Renal cortical epithelial cell (primary cell): ENCODE measurements around the gene CNTNAP2. TPM values are rescaled to one million over a fixed set of nuclear protein-coding genes. Genes with fewer than 3 reads are reported as not detected.

Experiments
- DNase-seq: peaks from one replicate; pipeline ENCODE4 v3.0.0-alpha.2; 2011; ENCODE audit warnings: low read depth
- total RNA-seq: library from RNA; depleted of rRNA; stranded (reverse); fragments of >200 nt; gene quantifications from 2 replicates; pipeline ENCODE4 v1.2.3, GENCODE V29; 2014

The CNTNAP2 gene
- total RNA-seq, 1 donor from 2014 or later = 0.25 TPM

DNA sequence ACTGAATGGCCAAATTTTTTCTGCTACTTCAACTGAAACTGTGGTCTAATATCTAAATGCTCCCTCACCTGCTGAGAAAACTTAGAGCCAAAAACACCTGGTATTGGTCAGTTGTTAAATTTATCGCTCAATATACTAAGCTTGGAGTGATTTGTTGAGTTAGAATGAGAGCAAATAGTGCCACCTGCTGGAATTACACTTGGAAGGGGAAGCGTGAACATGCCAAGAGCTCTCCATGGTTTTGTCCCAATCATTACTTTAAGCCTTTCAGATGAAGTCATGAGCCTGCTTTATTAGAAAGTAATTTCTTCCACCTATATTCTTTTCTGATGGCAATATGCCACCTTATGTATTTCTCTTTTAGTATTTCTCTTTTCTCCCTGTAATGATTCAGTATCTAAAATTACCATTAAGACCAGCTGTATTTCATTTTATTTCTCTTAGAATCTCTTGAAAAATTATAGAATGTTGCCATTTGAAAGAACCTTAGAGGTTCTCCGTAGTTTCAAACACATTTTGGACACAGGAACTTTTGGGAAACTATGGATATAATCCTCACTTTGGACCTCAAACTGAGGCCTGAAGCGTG lies 2026.2 kb downstream of the CNTNAP2 start:
- DNase-seq = peak; percentile 50

DNA sequence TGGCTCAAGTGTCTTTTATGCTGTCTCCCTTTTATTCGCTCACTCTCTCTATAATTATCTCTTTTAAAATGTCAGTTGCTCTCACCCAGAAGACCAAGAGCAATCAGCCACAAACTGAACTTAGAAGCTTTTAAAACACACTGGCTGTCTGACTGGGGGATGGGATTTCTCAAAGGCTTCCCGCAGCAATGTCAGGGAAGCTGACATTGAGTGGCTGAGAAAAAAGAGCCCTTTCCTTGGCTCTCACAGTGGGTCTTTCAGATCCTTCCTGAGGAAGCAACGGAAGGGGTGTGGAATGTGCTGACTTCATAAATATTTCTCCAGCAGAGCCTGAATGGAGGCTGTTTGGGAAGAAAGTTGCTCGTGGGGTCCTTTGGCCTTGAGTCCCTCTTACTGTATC lies 2028.2 kb downstream of the CNTNAP2 start:
- no peak for DNase-seq

DNA sequence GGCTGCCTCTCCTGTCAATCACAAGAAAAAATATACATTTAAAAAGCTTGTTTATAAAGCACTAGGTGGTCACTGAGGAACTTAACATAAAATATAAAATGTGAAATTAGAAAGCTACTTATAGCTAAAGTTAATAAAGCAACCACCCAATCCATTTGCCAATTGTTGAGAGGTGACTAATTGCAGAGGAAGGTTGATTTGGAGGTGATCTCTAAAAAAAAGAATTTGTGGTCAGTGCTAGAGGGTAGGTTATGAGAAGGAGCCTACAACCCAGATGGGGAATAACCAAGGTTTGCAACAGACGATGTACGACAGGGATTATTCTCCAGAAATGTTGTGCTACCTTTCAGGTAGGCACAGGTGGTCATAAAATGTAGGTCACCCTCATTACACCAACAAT lies 2029.7 kb downstream of the CNTNAP2 start:
- peak; percentile 48 for DNase-seq

DNA sequence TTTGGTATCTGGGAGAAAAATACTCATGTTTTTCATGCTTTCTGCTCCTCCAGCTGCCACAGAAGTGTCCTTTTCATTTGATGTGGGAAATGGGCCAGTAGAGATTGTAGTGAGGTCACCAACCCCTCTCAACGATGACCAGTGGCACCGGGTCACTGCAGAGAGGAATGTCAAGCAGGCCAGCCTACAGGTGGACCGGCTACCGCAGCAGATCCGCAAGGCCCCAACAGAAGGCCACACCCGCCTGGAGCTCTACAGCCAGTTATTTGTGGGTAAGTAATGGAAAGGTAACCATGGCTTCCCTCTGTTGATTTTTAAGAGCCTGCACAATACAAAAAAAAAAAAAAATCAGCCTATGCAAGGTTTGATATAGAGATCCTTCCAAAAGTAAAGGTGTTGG lies 2030.8 kb downstream of the CNTNAP2 start:
- no peak for DNase-seq

DNA sequence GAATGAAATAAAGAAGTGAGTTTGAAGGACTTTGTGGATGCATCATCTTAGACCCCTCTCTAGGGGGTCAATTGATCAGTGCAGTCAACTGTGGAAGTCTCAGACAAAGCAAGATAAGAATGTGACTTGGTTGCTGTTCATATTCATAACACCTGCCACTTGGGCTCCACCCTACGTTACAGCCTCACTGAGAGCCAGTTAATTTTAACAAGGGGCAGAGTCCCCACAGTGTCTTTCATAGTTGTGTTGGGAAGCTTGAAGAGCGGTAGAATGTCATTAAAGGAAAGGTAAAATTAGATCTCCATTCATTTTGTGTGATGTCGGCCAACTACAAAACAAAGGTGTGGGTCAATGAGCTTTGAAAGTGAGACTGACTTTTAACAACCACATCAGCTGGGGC lies 2031.9 kb downstream of the CNTNAP2 start:
- no peak for DNase-seq

DNA sequence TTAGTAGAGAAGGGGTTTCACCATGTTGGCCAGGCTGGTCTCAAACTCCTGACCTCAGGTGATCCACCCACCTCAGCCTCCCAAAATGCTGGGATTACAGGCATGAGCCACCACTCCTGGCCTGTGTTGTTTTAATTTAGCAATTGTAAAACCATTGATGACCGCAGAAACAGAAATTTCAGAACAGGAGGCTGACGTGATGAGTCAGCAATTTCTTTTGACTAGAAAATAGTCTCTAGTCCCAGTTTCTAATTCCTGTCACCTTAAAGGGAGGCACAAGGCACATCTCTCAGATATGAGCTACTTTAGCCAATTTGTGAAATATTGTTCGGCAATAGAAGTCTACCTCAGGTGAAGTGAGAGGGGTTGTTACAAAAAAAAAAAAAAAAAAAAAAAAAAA lies 2033.1 kb downstream of the CNTNAP2 start:
- DNase-seq = no peak

DNA sequence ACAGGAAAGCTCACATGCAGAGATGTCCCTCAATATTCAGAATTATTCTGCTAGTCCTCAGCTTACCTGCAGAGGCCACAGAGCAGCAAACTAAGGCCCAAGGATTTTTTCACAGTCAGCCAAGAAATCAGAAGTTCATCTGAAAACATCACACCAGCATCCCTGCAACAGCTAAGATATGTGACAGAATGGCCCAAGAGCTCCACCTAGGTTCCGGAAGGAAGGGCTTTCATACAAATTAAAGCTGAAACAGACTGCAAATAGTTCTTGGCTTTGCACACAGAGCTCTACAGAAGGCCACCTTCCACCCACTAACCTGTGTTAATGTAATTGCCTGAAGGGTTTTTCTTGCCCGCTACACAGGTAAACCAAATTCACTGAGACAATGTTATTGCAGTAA lies 2035.2 kb downstream of the CNTNAP2 start:
- no peak for DNase-seq

DNA sequence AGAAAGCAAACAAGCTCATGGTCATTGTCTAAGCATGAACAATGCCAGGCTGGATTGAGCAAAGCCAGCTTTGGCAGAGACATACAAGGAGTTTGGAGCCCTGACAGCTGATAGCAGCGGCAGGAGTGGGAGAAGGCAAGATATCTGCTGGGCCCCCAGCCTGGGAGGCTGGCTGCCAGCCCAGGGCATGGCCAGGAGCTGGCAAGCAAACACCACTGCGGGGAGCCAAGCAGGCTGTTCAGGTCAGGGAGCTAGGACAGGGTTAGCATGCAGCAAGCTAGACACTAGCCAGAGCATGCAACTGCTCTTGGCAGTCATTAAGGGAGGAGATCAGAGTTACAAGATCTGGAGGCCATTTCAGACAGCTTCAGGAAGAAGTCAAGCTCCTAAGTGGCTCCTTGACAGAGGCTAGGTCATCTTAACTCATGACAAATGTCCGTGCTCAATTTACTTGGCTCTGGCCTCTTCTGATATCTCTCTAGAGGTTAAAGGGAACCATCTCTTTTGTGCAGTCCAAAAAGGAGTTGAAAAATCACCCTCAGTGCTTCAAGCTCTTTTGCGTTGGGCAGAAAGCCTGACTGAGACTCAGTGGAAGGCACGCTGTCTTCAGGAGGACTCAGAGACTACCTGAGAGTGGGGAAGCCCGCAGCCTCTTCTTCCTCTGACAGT lies 2037.1 kb downstream of the CNTNAP2 start:
- DNase-seq = no peak

DNA sequence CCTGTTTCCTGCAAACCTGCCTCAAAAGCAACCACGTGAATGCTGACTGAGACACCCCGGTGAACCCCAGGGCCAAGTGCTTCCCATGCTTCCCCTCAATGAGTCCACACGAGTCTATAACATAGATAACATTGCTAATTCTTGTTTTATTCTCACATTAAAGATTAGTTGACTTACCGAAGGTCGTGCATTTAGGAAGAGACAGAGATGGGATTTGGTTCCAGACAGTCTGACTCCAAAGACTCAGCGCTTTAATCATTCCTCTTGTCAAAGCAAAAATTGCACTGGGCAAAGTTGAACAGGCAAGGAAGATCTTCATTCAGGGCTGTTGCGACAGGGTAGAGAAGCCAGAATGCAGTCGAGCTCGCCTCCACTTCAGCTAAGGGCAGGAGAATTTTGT lies 2038.4 kb downstream of the CNTNAP2 start:
- DNase-seq = no peak

DNA sequence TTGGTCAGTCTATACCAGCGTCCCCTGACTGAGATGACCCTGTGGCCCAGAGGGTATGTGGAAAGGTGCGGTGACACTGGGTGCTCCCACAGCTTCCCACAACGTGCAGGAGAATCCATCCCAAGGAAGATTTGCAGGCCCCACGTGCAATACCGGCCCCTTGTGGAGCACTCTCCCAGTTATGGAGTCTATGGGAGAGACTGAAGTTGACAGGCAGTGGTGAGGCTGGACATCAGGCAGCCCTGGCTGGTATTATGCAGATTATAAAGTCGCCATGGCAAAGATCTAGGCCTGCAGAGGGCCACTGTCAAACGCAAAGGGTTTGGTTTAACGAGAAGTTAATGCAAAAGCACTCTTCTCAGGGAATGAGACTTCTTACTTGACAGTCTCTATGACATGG lies 2039.2 kb downstream of the CNTNAP2 start:
- DNase-seq = no peak

DNA sequence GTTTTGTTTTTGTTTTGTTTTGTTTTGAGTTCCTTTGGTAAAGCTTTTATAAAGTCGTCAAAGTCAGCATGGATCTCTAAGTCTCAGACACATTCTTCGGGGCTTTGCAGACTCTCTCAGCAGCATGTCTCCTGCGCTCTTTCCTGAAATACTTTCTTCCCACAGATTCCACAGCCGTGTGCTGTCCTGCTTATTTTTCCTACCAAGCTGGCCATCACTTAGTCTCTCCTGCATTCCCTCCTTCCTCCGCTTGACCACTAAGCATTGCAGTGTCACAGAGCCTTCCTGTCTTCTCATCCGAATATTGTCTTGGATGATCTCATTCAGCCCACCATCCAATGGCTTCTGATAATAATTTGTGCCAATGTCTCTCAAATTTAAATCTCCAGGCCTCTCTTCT lies 2039.6 kb downstream of the CNTNAP2 start:
- no peak for DNase-seq

DNA sequence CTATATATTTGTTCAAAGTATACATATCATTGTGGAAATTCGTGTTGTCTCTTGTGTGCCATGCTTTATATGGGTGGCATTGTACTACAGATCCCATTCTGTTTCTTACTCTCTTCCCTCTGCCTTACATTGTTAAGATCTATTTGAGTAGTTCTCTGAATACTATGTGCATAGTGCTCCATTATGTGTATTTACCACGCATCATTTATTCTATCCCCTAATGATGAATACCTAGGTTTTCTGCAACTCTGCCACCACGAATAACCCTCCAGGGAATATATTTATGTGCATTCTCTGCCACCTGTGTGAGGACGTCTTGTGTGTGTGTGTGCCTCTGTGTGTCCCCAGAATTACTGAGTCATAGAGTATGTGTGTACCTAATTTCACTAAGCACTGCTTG lies 2042.7 kb downstream of the CNTNAP2 start:
- no peak for DNase-seq

DNA sequence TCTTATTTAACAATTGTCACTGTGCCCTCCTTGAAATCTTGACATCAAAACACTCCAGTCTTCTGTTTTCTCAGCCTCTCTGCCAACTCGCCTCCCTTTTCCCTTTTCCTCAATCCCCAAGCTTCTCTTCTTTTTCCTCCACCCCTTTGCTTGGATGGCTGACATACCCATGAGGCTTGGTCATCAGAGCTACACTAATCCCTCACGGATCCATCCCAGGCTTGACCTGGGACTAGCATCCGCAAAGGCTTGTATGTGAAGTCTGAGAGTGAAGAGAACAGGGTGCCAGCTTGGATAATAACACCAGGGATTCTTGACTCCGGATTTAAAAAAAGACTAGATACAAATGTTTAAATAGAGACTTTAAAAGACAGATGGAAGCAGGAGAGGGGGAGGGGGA lies 2045.2 kb downstream of the CNTNAP2 start:
- DNase-seq = no peak

DNA sequence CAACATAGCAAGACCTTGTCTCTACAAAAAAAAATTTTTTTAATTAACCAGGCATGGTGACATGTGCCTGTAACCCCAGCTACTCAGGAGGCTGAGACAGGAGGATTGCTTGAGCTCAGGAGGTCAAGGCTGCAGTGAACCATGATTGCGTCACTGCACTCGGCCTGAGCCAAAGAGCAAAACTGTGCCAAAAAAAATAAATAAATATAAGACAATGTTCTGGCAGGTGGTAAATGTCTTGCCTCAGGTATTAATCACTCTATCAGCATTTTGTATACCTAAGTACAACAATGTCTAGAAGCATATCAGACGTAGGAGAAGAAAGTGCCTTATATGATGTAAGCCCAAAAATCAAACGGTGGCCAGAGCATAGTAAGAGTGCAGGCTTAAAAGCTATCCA lies 2046.2 kb downstream of the CNTNAP2 start:
- DNase-seq = no peak

DNA sequence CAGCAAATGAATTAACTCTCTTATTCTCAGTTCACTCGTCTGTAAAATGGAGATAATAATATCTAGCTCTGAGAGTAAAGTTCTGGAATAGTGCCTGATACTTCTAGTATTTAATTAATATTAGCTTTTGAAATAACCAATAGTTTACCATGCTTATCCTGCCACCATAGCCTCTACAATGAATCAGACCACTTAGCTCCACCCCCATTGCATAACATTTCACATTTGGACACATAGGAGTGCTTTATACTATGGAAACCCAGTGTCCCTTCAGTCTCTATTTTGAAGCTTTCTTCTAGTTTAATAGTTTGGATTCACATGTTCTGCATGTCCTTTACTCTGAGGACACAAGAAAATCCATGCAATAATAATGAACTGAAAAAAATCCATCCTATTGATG lies 2046.6 kb downstream of the CNTNAP2 start:
- no peak for DNase-seq

DNA sequence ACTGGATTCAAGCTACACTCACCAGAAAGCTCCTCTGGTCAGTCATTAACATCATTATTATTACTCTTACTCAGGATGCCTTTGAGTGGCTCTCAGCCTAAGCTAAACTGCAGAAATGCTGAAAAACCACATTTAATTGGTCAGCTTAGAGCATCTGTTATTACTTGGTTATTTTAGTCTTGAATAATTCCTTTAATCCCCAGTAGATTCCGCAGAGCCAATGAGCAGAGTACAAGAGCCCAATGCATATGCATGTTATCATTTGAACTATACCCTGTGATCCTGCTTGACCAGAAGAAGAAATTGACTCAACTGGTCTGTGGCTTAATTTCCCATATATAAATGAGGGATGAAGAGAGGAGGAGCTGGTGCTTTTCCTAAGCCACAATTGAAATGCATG lies 2056.3 kb downstream of the CNTNAP2 start:
- no peak for DNase-seq

DNA sequence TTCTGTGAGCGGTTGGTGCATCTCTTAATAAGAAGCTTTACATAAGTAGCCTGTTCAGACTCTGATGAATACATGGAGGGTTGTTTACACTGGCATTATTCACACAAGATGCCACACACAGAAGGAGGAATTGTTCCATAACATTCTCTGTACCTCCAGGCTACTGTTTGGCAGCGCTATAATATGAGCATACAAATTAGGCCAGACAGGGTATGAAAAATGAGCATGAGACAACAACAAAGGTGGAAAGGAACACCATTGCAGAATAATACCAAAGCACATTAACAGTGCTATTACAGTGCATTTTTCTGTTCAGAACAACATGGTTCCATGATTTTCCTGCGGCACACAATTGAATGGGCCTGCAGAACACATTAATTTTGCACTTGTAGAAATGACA lies 2056.8 kb downstream of the CNTNAP2 start:
- DNase-seq = no peak

DNA sequence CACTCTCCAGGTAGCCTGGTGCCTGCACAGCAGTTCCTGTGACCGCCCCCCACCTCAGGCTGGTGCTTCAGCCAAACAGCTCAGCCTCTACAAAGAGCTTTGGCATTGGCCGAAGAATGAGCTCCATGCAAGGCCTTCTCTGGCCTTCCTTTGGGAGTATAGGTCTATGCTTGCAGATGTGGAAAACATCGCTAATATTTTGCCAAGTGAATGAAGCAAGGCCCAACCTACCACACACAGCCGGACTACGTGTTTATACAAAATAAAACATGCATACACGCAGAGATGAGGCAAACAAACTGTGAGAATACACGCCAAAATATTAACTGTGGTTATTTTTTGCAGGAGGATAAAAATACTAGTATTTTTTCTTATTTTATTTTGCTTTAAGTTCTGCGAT lies 2057.8 kb downstream of the CNTNAP2 start:
- no peak for DNase-seq

DNA sequence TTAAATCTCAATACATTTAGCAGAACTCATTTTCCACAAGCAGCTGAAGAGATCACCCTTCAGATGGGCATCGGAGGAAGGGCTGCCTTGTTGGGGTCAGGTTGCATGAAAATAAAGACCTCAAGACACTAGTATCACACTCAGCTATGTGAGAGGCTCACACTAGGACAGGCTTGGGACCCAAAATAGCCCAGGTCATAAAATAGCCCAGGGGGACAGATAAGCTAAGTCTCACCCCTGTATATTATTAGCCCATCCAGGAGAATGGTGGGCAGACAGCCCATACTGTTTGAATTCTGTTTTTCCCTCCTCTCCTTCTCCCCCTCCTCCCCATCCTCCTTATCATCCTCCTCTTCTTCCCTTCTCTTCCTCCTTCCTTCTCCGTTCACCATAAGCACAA lies 2058.9 kb downstream of the CNTNAP2 start:
- DNase-seq = no peak

DNA sequence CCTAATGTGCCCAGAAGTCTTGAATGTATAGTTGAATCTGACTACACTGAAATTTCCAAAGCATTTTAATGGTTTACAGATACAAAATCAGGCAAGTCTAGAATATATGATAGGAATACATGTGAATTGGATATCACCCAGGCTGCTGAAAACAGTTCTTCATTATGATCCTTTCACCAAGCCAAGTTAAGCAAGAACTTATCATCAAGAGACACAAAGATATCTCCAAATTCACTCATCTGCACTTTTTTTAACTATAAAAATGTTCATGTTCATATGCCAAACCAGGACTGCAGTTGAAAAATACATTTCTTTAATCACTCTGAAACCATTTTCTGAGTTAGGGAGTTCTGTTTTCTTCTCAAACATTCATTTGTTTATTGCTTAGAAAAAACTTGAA lies 2061.4 kb downstream of the CNTNAP2 start:
- no peak for DNase-seq

DNA sequence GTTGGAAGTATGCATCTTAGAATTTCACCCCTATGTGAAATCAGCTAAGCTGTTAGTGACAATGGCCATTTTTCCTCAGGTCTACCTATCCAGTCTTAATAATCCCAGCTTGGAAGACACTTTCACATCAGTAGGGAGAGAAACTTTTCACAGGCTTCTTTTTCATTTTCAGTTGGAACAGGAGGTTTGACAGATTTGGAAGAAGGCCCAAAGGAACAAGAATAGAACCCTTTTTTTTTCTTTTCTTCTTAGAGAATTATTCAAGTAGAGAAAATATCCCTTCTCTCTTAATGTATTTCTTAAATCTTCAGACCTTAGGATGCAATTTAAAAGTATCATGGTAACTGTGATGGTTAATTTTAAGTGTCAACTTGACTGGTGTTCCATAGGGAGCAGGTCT lies 2063.5 kb downstream of the CNTNAP2 start:
- no peak for DNase-seq

DNA sequence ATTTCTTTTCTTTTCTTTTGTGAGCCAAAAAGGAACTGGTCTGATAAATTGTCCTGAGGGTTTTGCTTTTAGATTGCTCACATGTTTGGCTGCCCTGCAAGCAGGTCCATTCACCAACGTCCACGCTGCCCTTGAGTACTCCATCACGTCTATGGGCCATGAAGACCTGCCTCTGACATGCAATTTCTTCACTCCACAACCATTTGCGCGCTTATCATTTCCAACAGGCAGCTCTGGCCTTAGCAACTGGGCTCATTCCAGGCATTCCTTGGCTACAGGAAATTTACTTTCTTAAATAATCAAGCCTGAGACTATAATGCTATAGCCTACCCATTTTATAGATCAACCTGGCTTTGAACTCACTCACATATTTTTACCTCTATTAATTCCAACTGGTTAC lies 2065.7 kb downstream of the CNTNAP2 start:
- no peak for DNase-seq

DNA sequence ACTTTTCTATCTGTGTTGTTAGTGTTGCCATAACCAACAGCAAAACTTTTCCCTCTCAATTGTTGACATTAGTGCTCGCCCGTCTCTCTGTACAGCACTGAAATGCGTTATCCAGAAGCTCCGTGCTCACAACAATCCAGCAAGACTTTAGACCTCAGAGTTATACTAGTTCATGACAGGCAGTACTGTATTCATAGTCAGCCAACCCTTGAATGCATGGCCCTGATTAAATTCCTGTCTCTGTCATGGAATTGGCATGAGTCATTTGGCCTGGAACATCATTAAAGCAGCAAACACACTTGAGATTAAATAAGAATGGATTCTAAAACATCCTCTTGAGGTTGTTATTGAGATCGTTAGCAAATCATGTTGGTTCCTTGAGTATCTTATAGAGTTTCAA lies 2068.4 kb downstream of the CNTNAP2 start:
- DNase-seq = peak; percentile 1

DNA sequence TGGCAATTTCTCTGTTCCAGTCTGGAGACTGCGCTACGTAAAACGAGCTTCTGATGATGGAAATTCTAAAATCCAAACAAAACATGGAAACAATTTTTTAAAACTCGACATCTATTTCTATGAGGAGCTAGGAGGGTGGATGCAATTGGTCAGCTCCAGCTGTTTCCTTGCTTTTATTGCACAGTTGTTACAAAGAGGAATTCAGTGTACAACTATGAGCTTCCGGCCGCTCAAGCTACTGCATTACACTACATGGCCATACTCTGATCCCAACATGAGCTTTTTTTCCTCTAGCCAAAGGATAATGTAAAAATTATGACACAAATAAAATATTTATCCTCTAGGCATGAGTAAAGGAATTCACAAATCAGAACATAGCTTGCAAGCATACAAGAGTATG lies 2070.9 kb downstream of the CNTNAP2 start:
- DNase-seq = no peak
